Measurements from ENCODE around the gene MED31. TPM values are rescaled to one million over a fixed set of nuclear protein-coding genes. Genes with fewer than 3 reads are reported as not detected.

Gene MED31
- total RNA-seq, 2 experiments from 2014 or later: 17.7 to 24.5 TPM

DNA sequence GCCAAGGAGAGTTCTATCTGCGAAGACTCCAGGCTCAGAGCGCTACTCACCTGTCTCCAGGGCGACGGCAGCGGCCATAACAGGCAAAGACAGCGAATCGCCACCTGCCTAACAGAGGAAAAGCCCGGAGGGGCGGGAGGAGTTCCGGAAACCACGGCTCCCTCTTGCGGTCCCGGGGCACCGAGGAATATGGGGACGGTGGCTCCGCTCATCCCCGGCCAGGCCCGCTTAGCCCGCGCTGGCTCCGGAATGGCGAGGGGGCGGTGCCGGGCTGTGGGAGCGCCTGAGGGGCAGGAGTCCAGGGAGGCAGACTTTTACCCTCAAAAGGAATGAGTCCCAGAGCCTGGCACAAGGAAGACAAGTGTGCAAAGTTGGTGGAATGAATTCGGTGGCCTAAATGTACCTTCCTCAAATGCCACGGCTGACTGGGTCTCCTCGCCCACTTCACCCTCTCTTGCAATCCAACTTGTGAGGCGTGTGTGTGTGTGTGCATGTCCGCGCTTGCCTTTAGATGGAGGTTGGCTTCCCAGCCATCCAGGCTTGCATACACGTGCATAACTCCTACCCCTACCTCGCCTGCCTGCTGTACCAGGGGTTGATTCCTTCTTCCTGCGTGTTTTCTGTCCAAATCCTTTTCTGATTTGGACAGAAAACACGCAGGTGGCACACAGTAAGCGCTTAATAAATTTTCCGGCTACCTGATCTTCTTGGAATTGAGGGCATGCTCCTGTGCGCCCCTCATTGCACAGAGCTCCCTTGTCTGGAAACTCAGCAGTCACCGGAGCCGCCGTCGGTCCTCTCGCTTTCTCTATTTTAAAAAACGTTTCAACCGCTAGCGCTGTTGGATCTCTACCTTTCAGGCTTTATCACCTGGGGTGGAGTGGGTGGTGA, 3.7 kb upstream of the MED31 start:
- intact Hi-C loops (cut with DNase I, micrococcal nuclease): loop anchor here (5.0 kb wide), 3 partner anchors 357 to 782 kb away; partner anchors contain the start of genes EIF5A (in 1 of the 2), FGF11 (in 1 of the 2), RNASEK (in 1 of the 2) and TMEM102 (in 1 of the 2)
- H3K4me3 Mint-ChIP-seq: peak overlapping the region; percentile 61
- no peaks in the 10 kb centered on the region for H3K9me3 Mint-ChIP-seq (ENCODE audit: low read depth)
- H3K36me3 Mint-ChIP-seq (ENCODE audit: low read depth): peaks cover 13% of the 10 kb centered on the region
- ChIA-PET POLR2A (no interaction called here), CTCF (no interaction called here)
- no peak overlapping the region for H3K27ac Mint-ChIP-seq
- no peak for DNase-seq
- peaks cover 43% of the 10 kb centered on the region for H3K4me1 Mint-ChIP-seq
- H3K27me3 Mint-ChIP-seq: peaks cover 2% of the 10 kb centered on the region
- no peak for ATAC-seq

DNA sequence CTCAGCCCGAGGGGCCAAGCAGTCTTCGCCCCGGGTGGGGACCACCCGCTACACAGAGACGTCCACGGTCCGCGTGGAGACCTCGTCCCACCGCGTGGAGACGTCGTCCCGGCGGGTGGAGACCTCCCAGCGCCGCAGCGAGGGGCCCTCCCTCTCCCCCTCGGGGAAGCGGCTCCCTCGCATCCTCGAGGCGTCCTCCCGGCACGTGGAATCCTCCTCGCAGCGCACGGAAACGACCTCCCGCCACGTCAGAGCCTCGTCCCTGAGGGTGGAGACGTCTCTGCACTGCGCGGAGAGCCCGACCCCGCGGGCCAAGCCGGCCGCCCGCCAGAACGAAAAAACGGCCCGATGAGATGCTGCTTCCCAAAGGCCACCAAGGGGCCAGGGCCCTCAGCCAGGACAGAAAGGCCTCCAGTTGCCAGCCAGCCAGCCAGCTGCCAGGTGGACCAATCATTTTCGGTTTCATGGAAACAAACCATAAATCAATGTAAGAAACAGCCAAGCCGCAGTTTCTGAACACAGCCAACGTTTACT, 581 bp upstream of the MED31 start:
- POLR2A ChIA-PET: interaction anchor here (0.6 to 1.4 kb wide), 4 partner anchors 12 to 1069 kb away, joined by 3 to 4 read pairs (median 3); a partner anchor contains a TSS
- intact Hi-C loops (cut with DNase I, micrococcal nuclease): loop anchor here (1.0 to 5.0 kb wide), 9 partner anchors 12 to 1233 kb away; partner anchors contain the start of genes KIAA0753 (in 2 of the 2), RNASEK (in 2 of the 2), DERL2 (in 1 of the 2) and EIF5A (in 1 of the 2)
- ATAC-seq (peak; percentile 11), DNase-seq (peak; percentile 68)
- no peaks in the 10 kb centered on the region for H3K9me3 Mint-ChIP-seq (ENCODE audit: low read depth)
- peaks cover 54% of the 10 kb centered on the region for H3K4me1 Mint-ChIP-seq
- peaks cover 2% of the 10 kb centered on the region for H3K27me3 Mint-ChIP-seq
- H3K4me3 Mint-ChIP-seq: peak overlapping the region; percentile 68
- H3K36me3 Mint-ChIP-seq (ENCODE audit: low read depth): peaks cover 33% of the 10 kb centered on the region
- CTCF ChIA-PET: interaction anchor here (0.5 to 0.9 kb wide), 3 partner anchors 14 to 313 kb away, joined by 3 to 4 read pairs (median 3); no protein-coding TSS in a partner anchor
- H3K27ac Mint-ChIP-seq: peak overlapping the region; percentile 45

DNA sequence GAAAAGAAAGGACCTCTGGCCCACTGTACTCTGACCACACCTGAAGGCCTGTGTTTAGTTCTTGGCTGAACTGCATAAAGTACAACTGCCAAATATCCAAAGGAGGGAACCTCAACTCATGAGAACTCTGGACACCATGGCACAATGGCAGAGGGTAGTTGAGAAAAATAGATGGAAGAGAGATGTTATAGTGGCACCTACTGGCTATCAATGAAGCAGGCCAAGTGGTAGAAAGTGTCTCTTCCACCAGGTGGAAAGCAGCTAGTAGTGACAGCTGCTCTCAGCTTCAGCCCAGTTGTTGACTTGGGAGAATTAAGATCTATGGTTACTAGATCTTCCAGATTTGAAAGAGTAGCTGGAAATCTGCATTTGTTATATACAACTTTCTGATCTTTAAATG, 3.2 kb downstream of the MED31 start:
- H3K4me1 Mint-ChIP-seq: peaks cover 63% of the 10 kb centered on the region
- H3K27me3 Mint-ChIP-seq: no peaks in the 10 kb centered on the region
- DNase-seq (no peak), ATAC-seq (no peak)
- intact Hi-C loops (cut with DNase I, micrococcal nuclease): loop anchor here (1.0 to 10.0 kb wide), 5 partner anchors 173 to 1233 kb away; partner anchors contain the start of genes ACADVL (in 1 of the 2), DLG4 (in 1 of the 2), NLRP1 (in 1 of the 2) and NUP88 (in 1 of the 2)
- ChIA-PET POLR2A (no interaction called here), CTCF (interaction anchor here (1.1 kb wide), 1 partner anchor 17 kb away, joined by 3 read pairs; no protein-coding TSS in a partner anchor)
- peaks cover 50% of the 10 kb centered on the region for H3K36me3 Mint-ChIP-seq (ENCODE audit: low read depth)
- no peak overlapping the region for H3K27ac Mint-ChIP-seq
- H3K9me3 Mint-ChIP-seq (ENCODE audit: low read depth): no peaks in the 10 kb centered on the region
- no peak overlapping the region for H3K4me3 Mint-ChIP-seq

DNA sequence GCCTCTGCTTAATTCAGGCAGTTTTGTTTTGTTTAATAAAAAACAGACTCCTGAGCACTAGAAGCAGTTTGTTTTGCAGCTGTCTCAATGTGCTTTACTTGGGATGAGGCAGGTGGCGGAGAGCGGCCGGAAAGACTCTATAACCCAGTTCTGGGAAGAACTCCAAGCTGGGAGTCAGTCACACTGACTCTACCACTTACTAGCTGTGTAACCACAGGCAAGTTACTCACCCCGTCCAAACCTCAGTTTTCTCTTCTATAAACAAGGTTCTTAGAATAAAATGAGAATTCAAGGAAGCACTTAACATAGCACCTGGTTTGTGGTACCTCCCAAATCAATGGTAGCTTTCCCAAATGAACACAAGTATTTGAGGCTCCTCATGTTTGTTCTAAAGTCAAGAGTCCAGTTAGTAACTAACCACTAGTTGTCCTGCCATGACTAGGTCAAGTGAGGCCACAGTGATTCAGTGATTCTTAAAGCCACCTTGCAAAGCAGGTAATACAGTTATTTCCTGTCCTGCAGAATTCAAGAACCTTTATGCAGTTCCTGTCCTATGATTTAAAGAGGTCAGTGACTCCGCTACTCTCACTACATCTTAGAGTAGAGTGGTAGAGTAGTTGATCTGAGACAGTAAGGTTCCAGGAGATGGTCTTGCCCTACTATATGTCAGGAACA, 7.8 kb downstream of the MED31 start:
- H3K4me3 Mint-ChIP-seq: no peak overlapping the region
- DNase-seq (peak; percentile 27), ATAC-seq (no peak)
- CTCF ChIA-PET: interaction anchor here (0.6 to 1.0 kb wide), 2 partner anchors 23 to 371 kb away, joined by 4 to 6 read pairs; a partner anchor contains a TSS
- POLR2A ChIA-PET: no interaction called here
- peak overlapping the region; percentile 89 for H3K27ac Mint-ChIP-seq
- peaks cover 66% of the 10 kb centered on the region for H3K4me1 Mint-ChIP-seq
- no peaks in the 10 kb centered on the region for H3K27me3 Mint-ChIP-seq
- intact Hi-C loops (cut with DNase I, micrococcal nuclease): loop anchor here (5.0 to 10.0 kb wide), 8 partner anchors 169 to 1794 kb away; partner anchors contain the start of genes ACADVL (in 1 of the 2), DLG4 (in 1 of the 2), NDEL1 (in 1 of the 2) and NLRP1 (in 1 of the 2)
- H3K9me3 Mint-ChIP-seq (ENCODE audit: low read depth): no peaks in the 10 kb centered on the region
- H3K36me3 Mint-ChIP-seq (ENCODE audit: low read depth): peaks cover 47% of the 10 kb centered on the region

DNA sequence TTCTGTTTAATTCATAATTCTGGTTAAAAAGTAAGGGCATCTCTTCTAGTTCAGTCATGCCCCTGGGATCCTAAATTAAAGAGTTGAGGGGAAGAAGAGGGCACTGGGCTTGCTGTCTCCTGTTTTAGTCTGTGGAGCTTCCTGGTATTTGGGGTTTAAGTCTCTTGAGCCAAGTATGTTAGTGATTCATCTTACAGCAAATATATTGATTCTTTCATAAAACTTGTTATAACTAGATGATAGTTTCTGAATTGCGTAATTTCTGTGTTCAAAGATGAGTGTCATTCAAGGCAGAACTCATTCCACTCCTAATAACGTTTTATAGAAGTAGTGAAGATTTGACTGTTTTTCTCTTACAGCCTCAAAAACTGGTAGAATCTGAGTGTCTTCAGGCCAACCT, 8.8 kb downstream of the MED31 start:
- no peaks in the 10 kb centered on the region for H3K27me3 Mint-ChIP-seq
- no peaks in the 10 kb centered on the region for H3K9me3 Mint-ChIP-seq (ENCODE audit: low read depth)
- CTCF ChIA-PET: interaction anchor here (0.6 kb wide), 1 partner anchor 297 kb away, joined by 4 read pairs; no protein-coding TSS in a partner anchor
- peak overlapping the region; percentile 92 for H3K4me3 Mint-ChIP-seq
- DNase-seq (no peak), ATAC-seq (peak; percentile 19)
- peak overlapping the region; percentile 89 for H3K27ac Mint-ChIP-seq
- H3K4me1 Mint-ChIP-seq: peaks cover 68% of the 10 kb centered on the region
- intact Hi-C loops (cut with DNase I, micrococcal nuclease): loop anchor here (5.0 to 10.0 kb wide), 8 partner anchors 168 to 1795 kb away; partner anchors contain the start of genes ACADVL (in 1 of the 2), DLG4 (in 1 of the 2), NDEL1 (in 1 of the 2) and NLRP1 (in 1 of the 2)
- H3K36me3 Mint-ChIP-seq (ENCODE audit: low read depth): peaks cover 38% of the 10 kb centered on the region
- POLR2A ChIA-PET: no interaction called here

DNA sequence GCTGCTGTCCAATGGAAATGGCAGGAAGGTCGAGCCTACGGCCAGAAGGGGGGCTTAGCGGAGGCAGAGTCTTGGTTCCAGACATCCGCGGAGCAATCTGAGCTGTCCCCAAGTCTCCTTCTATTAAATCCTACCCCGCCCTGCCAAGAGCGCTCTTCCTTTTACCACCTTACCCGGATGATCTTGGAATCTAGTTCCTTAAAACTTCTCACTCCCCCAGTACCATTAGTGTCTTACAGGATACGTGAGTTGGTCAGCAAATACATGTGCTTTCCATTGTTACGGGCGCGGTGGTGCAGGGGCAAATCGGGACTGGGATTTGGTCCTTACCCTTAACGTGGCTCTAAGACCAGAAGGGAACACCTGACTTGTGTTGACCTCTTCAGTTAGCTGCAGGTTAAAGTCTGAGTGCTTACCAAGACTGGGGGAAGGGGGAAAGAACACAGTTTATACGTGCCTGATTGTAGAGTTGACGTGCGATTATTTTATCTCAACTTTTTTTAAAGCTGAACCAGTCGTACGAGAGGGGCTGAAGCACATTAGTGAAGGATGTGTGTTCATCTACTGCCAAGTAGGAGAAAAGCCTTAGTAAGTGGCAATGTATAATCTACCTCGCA, 10.1 kb downstream of the MED31 start:
- intact Hi-C loops (cut with DNase I, micrococcal nuclease): loop anchor here (2.0 to 10.0 kb wide), 11 partner anchors 167 to 1796 kb away; partner anchors contain the start of genes NLRP1 (in 2 of the 2), ACADVL (in 1 of the 2), C1QBP (in 1 of the 2) and DLG4 (in 1 of the 2)
- Mint-ChIP-seq H3K27me3 (no peaks in the 10 kb centered on the region), H3K4me1 (peaks cover 62% of the 10 kb centered on the region), H3K27ac (peak overlapping the region; percentile 92), H3K4me3 (peak overlapping the region; percentile 92), H3K9me3 (ENCODE audit: low read depth) (no peaks in the 10 kb centered on the region), H3K36me3 (ENCODE audit: low read depth) (peaks cover 34% of the 10 kb centered on the region)
- ChIA-PET POLR2A (interaction anchor here (0.7 kb wide), 1 partner anchor 406 kb away, joined by 3 read pairs; no protein-coding TSS in a partner anchor), CTCF (interaction anchor here (1.7 to 1.8 kb wide), 2 partner anchors 9 to 363 kb away, joined by 5 to 6 read pairs; no protein-coding TSS in a partner anchor)
- DNase-seq: peak; percentile 21
- ATAC-seq: peak; percentile 0

DNA sequence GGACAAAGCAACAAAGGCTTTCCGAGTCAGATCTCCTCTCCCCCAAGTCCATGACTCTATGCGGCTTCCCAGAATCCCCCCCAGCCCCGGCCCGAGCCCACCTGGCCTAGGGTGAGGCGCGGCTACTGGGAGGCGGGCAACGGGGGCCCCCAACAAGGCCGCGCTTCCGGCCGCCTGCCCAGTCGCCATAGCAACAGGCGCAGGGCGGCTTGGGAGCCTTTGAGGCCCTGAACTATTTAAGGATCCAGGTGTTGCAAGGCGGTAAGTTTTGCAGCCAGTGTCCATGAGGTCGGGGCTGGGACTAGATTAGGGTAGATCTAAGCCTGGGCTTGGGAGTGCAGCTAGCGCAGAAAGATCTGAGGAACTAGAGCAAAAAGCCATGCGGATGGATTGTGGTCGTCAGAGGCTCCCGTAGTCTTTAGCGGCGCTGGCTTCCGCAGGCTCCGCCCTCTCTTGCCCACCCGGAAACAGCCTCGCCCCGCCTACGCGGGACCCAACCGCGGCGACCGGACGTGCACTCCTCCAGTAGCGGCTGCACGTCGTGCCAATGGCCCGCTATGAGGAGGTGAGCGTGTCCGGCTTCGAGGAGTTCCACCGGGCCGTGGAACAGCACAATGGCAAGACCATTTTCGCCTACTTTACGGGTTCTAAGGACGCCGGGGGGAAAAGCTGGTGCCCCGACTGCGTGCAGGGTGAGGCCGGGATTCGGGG, 10.7 kb downstream of the MED31 start, which contains the start of the genes KIAA0753 and TXNDC17:
Gene KIAA0753 (minus strand): TSS at position 176 of the 711 bp plus-strand sequence. CDS start 5,608 bp downstream, outside the sequence.
Gene TXNDC17 (plus strand): TSS at position 525 of the 711 bp plus-strand sequence. CDS start 23 bp downstream, at position 548.
- Mint-ChIP-seq H3K4me1 (peaks cover 58% of the 10 kb centered on the region), H3K4me3 (peak within 1 kb of the TSS; percentile 92), H3K9me3 (ENCODE audit: low read depth) (no peaks in the 10 kb centered on the region), H3K27me3 (no peaks in the 10 kb centered on the region), H3K36me3 (ENCODE audit: low read depth) (peaks cover 30% of the 10 kb centered on the region), H3K27ac (peak within 1 kb of the TSS; percentile 92)
- intact Hi-C loops (cut with DNase I, micrococcal nuclease): loop anchor here (1.0 to 10.0 kb wide), 13 partner anchors 11 to 1797 kb away; partner anchors contain the start of genes C17orf100 (in 2 of the 2), MED31 (in 2 of the 2), NLRP1 (in 2 of the 2) and ACADVL (in 1 of the 2)
- CTCF ChIA-PET: interaction anchor here (1.7 to 1.8 kb wide), 2 partner anchors 9 to 363 kb away, joined by 5 to 6 read pairs; no protein-coding TSS in a partner anchor
- ATAC-seq (peak; percentile 81), DNase-seq (peak; percentile 96)
- POLR2A ChIA-PET: no interaction called here

DNA sequence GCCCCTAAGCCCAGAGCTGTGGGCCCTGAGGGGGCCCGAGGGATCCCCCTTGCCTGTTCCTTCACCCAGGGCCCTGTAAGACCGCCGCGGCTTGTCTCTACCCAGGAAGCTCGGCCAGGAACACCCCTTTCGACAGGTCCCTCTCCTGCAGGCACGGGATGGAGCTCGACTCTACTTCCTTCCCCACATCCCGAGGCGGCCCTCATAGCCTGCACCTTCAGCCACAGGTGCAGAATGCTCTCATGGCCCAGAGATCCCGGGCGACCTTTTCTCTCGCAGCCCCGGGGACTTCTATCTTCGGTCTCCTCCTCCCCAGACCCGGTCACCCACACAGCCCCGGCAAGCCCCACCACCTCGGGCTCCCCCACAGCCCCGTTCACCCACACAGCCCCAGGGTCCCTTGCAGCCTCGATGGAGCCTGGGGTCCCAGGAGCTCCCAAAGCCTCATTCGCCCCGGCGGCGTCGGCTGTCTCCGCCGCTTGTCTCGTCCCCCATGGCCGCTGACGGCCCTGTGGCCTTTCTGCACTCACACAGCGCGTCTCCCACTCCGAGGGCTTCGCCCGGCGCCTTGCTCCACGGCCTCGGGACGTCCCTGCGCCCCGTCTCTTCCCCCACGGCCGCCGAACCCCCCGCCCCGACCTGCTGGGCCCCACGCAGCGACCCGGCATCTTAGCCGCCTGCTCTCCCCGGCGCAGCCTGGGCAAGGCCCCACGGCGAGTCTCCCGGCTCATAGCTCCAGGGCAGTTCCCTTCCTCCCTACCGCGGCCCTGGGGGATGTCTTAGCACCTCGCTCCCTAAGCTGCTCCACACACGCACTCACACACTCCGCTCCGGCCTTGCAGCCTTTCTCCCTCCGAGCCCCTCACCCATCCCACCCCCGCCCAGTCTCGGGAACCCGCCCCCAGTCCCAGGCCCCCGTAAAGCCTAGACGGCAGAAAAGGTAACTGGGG, 11.5 kb downstream of the MED31 start:
- CTCF ChIA-PET: interaction anchor here (0.6 kb wide), 1 partner anchor 366 kb away, joined by 3 read pairs; no protein-coding TSS in a partner anchor
- POLR2A ChIA-PET: interaction anchor here (1.2 kb wide), 1 partner anchor 11 kb away, joined by 4 read pairs; the partner anchor contains the start of genes C17orf100 and MED31
- Mint-ChIP-seq H3K36me3 (ENCODE audit: low read depth) (peaks cover 30% of the 10 kb centered on the region), H3K27ac (peak overlapping the region; percentile 92), H3K4me1 (peaks cover 54% of the 10 kb centered on the region), H3K4me3 (peak overlapping the region; percentile 92), H3K27me3 (no peaks in the 10 kb centered on the region), H3K9me3 (ENCODE audit: low read depth) (no peaks in the 10 kb centered on the region)
- ATAC-seq (peak; percentile 21), DNase-seq (peak; percentile 63)
- intact Hi-C loops (cut with DNase I, micrococcal nuclease): loop anchor here (1.0 to 10.0 kb wide), 13 partner anchors 11 to 1797 kb away; partner anchors contain the start of genes C17orf100 (in 2 of the 2), MED31 (in 2 of the 2), NLRP1 (in 2 of the 2) and ACADVL (in 1 of the 2)
